HG03135 (cell line): ENCODE measurements around the gene CD109.
"Not testable (repeated sequence)": the region's sequence is repeated elsewhere in the genome, so short reads cannot be mapped to it uniquely, and the experiment has no call there.

Experiments used
- ATAC-seq: cut with Tn5 transposase; IDR thresholded peaks from one replicate; pipeline ENCODE4 v1.9.1; 2021; ENCODE audit warnings: mild to moderate bottlenecking, moderate library complexity; ENCODE audit not compliant: unreplicated experiment

The CD109 gene

GRCh38 chr6:73782911-73783310 is 86.9 kb downstream of the CD109 start:
- no peak for ATAC-seq

- no peak for ATAC-seq
These were observed 88.9 kb downstream of the CD109 start for GRCh38 chr6:73784726-73785505.

- no peak for ATAC-seq
These were observed 94.6 kb downstream of the CD109 start for GRCh38 chr6:73790574-73790973.

- ATAC-seq, result no peak
These were observed 95.3 kb downstream of the CD109 start for GRCh38 chr6:73791336-73791735.

GRCh38 chr6:73792738-73793137 is 96.7 kb downstream of the CD109 start:
- ATAC-seq, result no peak

GRCh38 chr6:73796881-73797280 is 100.9 kb downstream of the CD109 start:
- no peak for ATAC-seq

GRCh38 chr6:73797861-73798260 is 101.9 kb downstream of the CD109 start:
- no peak for ATAC-seq

- peak; percentile 82 for ATAC-seq
These were observed 102.6 kb downstream of the CD109 start for GRCh38 chr6:73798592-73798991.

GRCh38 chr6:73800997-73801396 is 105.0 kb downstream of the CD109 start:
- no peak for ATAC-seq

- no peak for ATAC-seq
These were observed 105.8 kb downstream of the CD109 start for GRCh38 chr6:73801652-73802268.

- no peak for ATAC-seq
These were observed 106.4 kb downstream of the CD109 start for GRCh38 chr6:73802366-73802765.

GRCh38 chr6:73803562-73804241 is 107.7 kb downstream of the CD109 start:
- ATAC-seq, result no peak

- not testable (repeated sequence) for ATAC-seq
These were observed 109.2 kb downstream of the CD109 start for GRCh38 chr6:73805221-73805620.

GRCh38 chr6:73805982-73806381 is 110.0 kb downstream of the CD109 start:
- ATAC-seq, result not testable (repeated sequence)

- no peak for ATAC-seq
These were observed 115.7 kb downstream of the CD109 start for GRCh38 chr6:73811706-73812105.

GRCh38 chr6:73817253-73817652 is 121.2 kb downstream of the CD109 start:
- no peak for ATAC-seq

GRCh38 chr6:73823046-73823735 is 127.2 kb downstream of the CD109 start:
- ATAC-seq, result no peak

- no peak for ATAC-seq
These were observed 127.8 kb downstream of the CD109 start for GRCh38 chr6:73823832-73824231.

- ATAC-seq, result no peak
These were observed 130.6 kb downstream of the CD109 start for GRCh38 chr6:73826571-73826970.

- ATAC-seq, result no peak
These were observed 134.1 kb downstream of the CD109 start for GRCh38 chr6:73830119-73830518.

- ATAC-seq, result no peak
These were observed 136.3 kb downstream of the CD109 start for GRCh38 chr6:73832313-73832712.
